ENCODE data around the gene MEIOB.

Gene MEIOB

DNA sequence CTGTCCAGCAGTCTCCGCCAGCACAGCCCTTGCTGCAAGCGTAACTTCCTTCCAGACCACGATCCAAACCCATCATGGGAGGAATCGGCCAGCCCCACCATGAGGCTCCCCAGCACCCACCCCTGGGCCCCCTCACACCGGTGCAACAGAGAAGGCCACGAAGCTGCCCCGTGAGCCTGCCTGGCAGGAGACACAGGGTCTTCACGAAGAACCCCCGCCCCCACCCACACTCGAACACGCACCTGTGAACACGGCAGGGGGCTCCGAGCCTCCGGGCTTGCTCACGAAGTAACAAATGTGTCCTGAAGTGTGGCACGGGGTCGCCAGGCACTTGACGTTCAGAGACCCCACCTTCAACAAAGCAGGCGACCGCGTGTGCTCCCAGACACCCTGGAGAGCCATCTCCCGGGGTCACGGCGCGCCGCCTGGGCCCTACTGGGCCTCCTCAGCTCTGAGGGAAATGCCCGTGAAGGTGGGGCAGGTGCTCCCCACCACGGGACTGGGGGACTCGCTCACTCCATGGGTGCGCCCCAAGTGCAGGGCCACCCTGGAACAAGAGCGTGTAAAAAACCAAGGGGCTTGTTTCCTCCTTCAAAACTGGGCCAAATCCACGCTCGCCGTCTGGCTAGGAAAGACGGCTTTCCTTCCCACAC is 53.0 kb downstream of the MEIOB start:
- H3K27me3 ChIP-seq (ENCODE audit: control insufficient read depth in 1 of 2, insufficient read depth in 2 of 2, low read length in 2 of 2), result no peaks in the 10 kb centered on the region
- H3K9me3 ChIP-seq (ENCODE audit: control insufficient read depth in 2 of 2, low read length in 2 of 2), result no peaks in the 10 kb centered on the region
- H3K27ac ChIP-seq (ENCODE audit: low read length), result no peak overlapping the region
- peaks cover 17 to 35% of the 10 kb centered on the region in 2 donors for H3K36me3 ChIP-seq (ENCODE audit: control insufficient read depth in 2 of 2, insufficient read depth in 2 of 2, low read length in 2 of 2)
- no peak overlapping the region for H3K9ac ChIP-seq (ENCODE audit: low read length in 2 of 2)
- peaks cover 2% of the 10 kb centered on the region for H3K4me1 ChIP-seq (ENCODE audit: control insufficient read depth, insufficient read depth, low read length)
- no peak overlapping the region for H3K4me3 ChIP-seq (ENCODE audit: low read length in 2 of 2)

DNA sequence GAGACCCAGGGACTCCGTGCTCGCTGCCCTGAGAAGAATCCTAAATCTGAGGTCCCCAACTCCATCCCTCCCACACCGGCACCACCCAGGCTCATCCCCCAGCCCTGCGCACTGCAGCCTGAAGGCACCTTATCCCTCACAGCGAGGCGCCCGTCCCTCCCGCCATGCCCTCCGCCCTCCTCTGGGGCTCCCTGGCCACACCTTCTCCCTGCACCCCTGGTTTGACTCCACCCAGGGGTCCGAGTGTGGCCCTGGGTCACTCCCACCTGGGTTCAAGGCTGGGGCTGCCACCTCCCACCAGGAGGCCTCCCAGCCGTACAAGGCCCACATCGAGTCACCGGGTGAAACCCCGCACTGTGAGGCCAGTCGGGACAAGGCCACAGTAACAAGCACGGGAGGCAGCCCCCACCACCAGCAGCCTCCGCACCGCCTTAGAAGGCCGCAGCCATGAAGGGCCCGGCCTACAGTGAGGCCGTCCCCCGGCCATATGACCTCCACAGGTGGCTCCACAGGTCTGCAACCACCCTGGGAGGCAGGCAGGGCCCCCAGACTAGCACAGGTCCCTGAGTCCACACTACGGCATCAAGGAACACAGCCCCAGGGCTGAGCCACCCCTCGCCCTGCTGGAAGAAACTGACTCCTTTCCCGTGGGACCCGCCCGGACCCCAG is 53.6 kb downstream of the MEIOB start:
- Histone ChIP-seq H3K9me3 (ENCODE audit: control insufficient read depth in 2 of 2, low read length in 2 of 2) (no peaks in the 10 kb centered on the region), H3K4me3 (ENCODE audit: low read length in 2 of 2) (no peak overlapping the region), H3K9ac (ENCODE audit: low read length in 2 of 2) (no peak overlapping the region), H3K36me3 (ENCODE audit: control insufficient read depth in 2 of 2, insufficient read depth in 2 of 2, low read length in 2 of 2) (peaks cover 20 to 35% of the 10 kb centered on the region in 2 donors), H3K27ac (ENCODE audit: low read length) (no peak overlapping the region), H3K27me3 (ENCODE audit: control insufficient read depth in 1 of 2, insufficient read depth in 2 of 2, low read length in 2 of 2) (no peaks in the 10 kb centered on the region), H3K4me1 (ENCODE audit: control insufficient read depth, insufficient read depth, low read length) (no peaks in the 10 kb centered on the region)

DNA sequence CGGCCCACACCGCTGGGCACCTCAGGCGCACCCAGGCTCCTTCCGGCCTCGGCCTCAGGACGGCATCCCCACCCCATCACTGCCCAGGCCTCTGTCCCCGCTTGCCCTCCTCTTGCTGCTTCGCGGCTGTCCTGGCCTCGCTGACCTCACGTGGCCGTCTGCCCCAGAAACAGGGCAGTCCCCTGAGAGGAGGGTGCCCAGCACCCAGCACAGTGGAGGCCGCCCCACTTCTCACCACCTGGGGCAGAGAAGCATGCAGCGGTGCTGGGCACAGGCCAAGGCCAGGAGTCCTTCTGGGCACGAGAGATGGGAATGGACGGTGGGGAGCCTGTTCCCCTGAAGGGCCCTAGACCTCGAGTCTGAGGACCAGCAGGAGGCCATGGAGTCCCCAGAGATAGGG is 54.2 kb downstream of the MEIOB start:
- no peak overlapping the region for H3K27ac ChIP-seq (ENCODE audit: low read length)
- H3K27me3 ChIP-seq (ENCODE audit: control insufficient read depth in 1 of 2, insufficient read depth in 2 of 2, low read length in 2 of 2), result no peaks in the 10 kb centered on the region
- H3K9ac ChIP-seq (ENCODE audit: low read length in 2 of 2), result no peak overlapping the region
- no peaks in the 10 kb centered on the region for H3K9me3 ChIP-seq (ENCODE audit: control insufficient read depth in 2 of 2, low read length in 2 of 2)
- H3K4me3 ChIP-seq (ENCODE audit: low read length in 2 of 2), result no peak overlapping the region
- H3K36me3 ChIP-seq (ENCODE audit: control insufficient read depth in 2 of 2, insufficient read depth in 2 of 2, low read length in 2 of 2), result peaks cover 20 to 32% of the 10 kb centered on the region in 2 donors
- no peaks in the 10 kb centered on the region for H3K4me1 ChIP-seq (ENCODE audit: control insufficient read depth, insufficient read depth, low read length)

DNA sequence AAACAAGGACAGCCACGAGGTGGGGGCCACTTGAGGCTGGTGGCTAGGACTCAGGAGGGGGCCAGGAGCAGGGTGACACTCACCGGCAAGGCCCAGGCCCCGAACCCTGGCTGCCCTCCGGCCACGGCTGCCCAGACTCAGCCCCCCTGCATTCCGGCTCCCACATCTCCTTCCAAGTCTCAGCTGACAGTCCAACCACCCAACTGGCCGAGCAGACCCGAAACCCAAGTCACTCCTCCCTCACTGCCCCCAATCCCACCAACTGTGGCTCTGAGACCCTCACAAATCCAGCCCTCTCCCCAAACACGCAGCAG is 54.7 kb downstream of the MEIOB start:
- Histone ChIP-seq H3K4me1 (ENCODE audit: control insufficient read depth, insufficient read depth, low read length) (no peaks in the 10 kb centered on the region), H3K9me3 (ENCODE audit: control insufficient read depth in 2 of 2, low read length in 2 of 2) (no peaks in the 10 kb centered on the region), H3K9ac (ENCODE audit: low read length in 2 of 2) (no peak overlapping the region), H3K36me3 (ENCODE audit: control insufficient read depth in 2 of 2, insufficient read depth in 2 of 2, low read length in 2 of 2) (peaks cover 17 to 27% of the 10 kb centered on the region in 2 donors), H3K4me3 (ENCODE audit: low read length in 2 of 2) (no peak overlapping the region), H3K27me3 (ENCODE audit: control insufficient read depth in 1 of 2, insufficient read depth in 2 of 2, low read length in 2 of 2) (no peaks in the 10 kb centered on the region), H3K27ac (ENCODE audit: low read length) (no peak overlapping the region)

DNA sequence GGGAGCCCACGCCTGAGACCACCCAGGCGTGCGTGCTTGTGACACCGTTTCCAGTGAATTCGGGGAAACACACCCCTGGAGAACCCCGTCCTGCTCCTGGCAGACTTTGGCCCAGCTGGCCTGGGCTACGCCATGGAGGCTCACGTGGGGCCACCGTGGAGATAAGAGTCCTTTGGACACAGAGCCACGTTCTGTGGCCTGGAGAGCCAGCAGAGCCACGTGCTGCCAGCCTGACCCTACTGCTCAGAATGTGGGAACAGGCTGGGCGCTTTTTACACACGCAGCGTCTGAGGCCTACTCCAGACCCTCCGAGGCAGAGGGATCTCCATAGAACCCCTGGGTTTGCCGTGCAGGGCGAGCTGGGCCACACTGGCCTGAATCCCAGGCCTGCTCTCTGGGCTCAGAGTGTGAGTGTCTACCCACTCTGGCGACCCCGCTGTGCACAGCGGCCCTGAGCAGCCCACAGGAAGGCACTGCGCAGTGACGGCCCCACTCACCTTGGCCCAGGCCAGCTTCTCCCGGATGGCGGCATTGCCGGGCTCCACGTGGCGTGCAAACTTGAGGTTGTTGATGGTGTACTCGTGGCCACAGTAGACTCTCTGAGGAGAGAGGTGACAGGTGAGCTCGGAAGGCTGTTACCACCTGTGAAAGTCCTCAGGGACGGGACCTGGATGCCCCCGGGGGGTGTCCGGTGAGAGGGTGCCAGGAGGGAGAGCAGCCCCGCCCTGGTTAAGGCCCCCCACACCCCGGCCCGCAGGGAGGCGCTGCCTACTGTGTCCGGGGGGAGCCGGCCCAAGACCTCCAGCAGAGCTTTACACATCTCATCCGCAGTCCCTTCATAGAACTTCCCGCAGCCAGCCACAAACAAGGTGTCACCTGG is 55.3 kb downstream of the MEIOB start:
- Histone ChIP-seq H3K4me1 (ENCODE audit: control insufficient read depth, insufficient read depth, low read length) (no peaks in the 10 kb centered on the region), H3K27me3 (ENCODE audit: control insufficient read depth in 1 of 2, insufficient read depth in 2 of 2, low read length in 2 of 2) (no peaks in the 10 kb centered on the region), H3K9me3 (ENCODE audit: control insufficient read depth in 2 of 2, low read length in 2 of 2) (no peaks in the 10 kb centered on the region), H3K27ac (ENCODE audit: low read length) (no peak overlapping the region), H3K36me3 (ENCODE audit: control insufficient read depth in 2 of 2, insufficient read depth in 2 of 2, low read length in 2 of 2) (peaks cover 12 to 24% of the 10 kb centered on the region in 2 donors), H3K4me3 (ENCODE audit: low read length in 2 of 2) (no peak overlapping the region), H3K9ac (ENCODE audit: low read length in 2 of 2) (no peak overlapping the region)

DNA sequence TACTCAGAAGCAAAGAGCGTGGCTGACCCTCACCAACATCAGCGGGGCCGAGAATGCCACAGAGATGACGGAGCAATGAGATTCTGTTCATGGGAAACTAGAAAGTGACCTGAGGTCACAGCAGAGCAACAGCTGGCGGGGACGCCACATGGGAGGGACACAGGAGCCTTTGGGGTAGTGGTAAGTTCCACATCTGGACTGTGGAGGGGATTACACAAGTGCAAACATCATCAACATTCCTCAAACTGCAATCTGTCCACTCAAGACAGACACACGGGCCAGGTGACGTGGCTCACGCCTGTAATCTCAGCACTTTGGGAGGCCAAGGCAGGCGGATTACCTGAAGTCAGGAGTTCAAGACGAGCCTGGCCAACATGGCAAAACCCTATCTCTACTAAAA is 56.5 kb downstream of the MEIOB start:
- no peak overlapping the region for H3K4me3 ChIP-seq (ENCODE audit: low read length in 2 of 2)
- H3K9me3 ChIP-seq (ENCODE audit: control insufficient read depth in 2 of 2, low read length in 2 of 2), result no peaks in the 10 kb centered on the region
- H3K27me3 ChIP-seq (ENCODE audit: control insufficient read depth in 1 of 2, insufficient read depth in 2 of 2, low read length in 2 of 2), result no peaks in the 10 kb centered on the region
- no peak overlapping the region for H3K9ac ChIP-seq (ENCODE audit: low read length in 2 of 2)
- no peaks in the 10 kb centered on the region for H3K4me1 ChIP-seq (ENCODE audit: control insufficient read depth, insufficient read depth, low read length)
- no peak overlapping the region for H3K27ac ChIP-seq (ENCODE audit: low read length)
- H3K36me3 ChIP-seq (ENCODE audit: control insufficient read depth in 2 of 2, insufficient read depth in 2 of 2, low read length in 2 of 2), result peaks cover 12 to 19% of the 10 kb centered on the region in 2 donors

DNA sequence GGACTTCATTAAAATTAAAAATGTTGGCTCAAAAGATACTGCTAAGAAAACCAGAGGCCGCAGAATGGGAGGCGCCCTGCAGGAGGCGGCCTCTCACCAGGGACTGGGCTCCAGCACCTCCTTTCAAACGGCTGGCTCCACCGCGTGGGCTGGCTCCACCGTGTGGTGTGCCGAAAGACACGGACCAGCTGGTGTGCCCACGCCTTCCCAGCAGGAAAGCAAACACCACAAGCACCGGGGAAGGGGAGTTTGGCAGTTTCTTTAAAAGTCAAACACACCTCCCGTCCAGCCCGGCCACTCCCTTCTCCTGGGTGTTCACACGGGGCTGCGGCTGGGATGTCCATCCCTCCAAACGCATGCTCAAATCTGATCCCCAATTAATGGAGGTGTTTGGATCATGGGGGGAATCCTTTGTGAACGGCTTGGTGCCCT is 59.2 kb downstream of the MEIOB start:
- peaks cover 25 to 30% of the 10 kb centered on the region in 2 donors for H3K36me3 ChIP-seq (ENCODE audit: control insufficient read depth in 2 of 2, insufficient read depth in 2 of 2, low read length in 2 of 2)
- H3K4me3 ChIP-seq (ENCODE audit: low read length in 2 of 2), result no peak overlapping the region
- no peak overlapping the region for H3K27ac ChIP-seq (ENCODE audit: low read length)
- H3K27me3 ChIP-seq (ENCODE audit: control insufficient read depth in 1 of 2, insufficient read depth in 2 of 2, low read length in 2 of 2), result no peaks in the 10 kb centered on the region
- H3K9ac ChIP-seq (ENCODE audit: low read length in 2 of 2), result no peak overlapping the region
- no peaks in the 10 kb centered on the region for H3K4me1 ChIP-seq (ENCODE audit: control insufficient read depth, insufficient read depth, low read length)
- no peaks in the 10 kb centered on the region for H3K9me3 ChIP-seq (ENCODE audit: control insufficient read depth in 2 of 2, low read length in 2 of 2)

DNA sequence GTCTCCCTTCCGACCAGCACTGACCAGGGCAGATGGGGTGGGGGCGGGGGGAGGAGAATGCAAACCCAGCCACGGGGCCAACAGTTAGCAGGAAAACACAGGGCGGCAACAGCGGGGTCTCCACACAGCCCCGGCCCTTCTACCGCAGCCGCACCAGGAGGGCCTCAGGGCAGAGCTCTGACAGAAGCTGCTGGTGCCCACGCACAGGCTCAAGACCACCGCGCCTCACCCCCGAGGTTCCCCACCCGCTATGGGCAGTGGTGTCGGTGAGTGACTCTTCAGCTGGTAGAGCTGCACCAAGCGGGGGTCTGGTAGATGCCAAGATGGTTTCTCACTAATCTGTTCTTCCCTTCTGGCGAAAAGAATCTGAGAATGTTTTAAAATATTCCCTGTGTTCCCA is 61.4 kb downstream of the MEIOB start:
- Histone ChIP-seq H3K4me1 (ENCODE audit: control insufficient read depth, insufficient read depth, low read length) (no peaks in the 10 kb centered on the region), H3K9ac (ENCODE audit: low read length in 2 of 2) (no peak overlapping the region), H3K27ac (ENCODE audit: low read length) (no peak overlapping the region), H3K36me3 (ENCODE audit: control insufficient read depth in 2 of 2, insufficient read depth in 2 of 2, low read length in 2 of 2) (peaks cover 22 to 24% of the 10 kb centered on the region in 2 donors), H3K27me3 (ENCODE audit: control insufficient read depth in 1 of 2, insufficient read depth in 2 of 2, low read length in 2 of 2) (no peaks in the 10 kb centered on the region), H3K4me3 (ENCODE audit: low read length in 2 of 2) (no peak overlapping the region), H3K9me3 (ENCODE audit: control insufficient read depth in 2 of 2, low read length in 2 of 2) (no peaks in the 10 kb centered on the region)

DNA sequence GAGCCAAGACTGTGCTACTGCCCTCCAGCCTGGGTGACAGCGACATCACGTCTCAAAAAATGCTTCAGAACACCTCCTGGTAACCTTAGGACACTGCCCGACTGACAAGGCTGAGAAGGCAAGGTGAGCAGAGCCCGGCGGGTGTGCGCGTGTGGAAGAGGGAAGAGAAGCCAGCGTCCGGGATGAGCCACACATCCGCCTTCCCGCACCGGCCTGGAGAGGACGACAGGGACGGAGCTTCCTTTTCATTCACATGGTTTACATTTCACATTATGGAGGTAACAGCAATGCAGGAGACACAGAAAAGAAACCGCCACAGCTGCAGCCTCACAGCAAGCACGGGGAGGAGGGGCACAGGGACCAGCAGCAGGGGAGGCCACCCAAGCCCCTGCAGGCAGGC is 61.9 kb downstream of the MEIOB start:
- Histone ChIP-seq H3K36me3 (ENCODE audit: control insufficient read depth in 2 of 2, insufficient read depth in 2 of 2, low read length in 2 of 2) (peaks cover 21 to 22% of the 10 kb centered on the region in 2 donors), H3K9me3 (ENCODE audit: control insufficient read depth in 2 of 2, low read length in 2 of 2) (no peaks in the 10 kb centered on the region), H3K9ac (ENCODE audit: low read length in 2 of 2) (no peak overlapping the region), H3K4me3 (ENCODE audit: low read length in 2 of 2) (no peak overlapping the region), H3K27ac (ENCODE audit: low read length) (no peak overlapping the region), H3K27me3 (ENCODE audit: control insufficient read depth in 1 of 2, insufficient read depth in 2 of 2, low read length in 2 of 2) (no peaks in the 10 kb centered on the region), H3K4me1 (ENCODE audit: control insufficient read depth, insufficient read depth, low read length) (no peaks in the 10 kb centered on the region)

DNA sequence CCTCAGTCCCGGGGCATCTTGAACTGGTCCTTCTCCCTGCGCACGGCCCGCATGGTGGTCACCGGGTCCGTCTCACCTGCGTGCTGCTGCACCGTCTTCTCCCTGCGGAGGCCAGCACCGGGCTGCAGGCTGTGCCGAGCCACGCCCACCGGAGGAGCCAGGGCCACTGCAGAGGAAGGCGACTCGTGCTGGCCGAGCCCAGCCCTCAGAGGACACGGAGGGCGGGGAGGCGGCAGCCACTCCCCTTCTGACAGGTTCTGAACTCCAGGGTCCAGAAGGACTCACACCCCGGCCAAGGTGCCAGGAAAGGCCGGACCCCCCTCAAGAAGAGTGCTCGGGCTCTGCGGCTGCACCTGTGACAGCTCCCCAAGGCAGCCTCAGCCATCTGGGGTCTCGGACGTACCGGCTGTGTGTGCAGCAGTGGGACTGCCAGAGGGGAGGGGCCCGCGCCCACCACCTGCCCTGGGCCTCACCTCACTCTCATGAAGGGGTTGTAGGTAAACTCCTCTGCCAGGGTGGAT is 62.6 kb downstream of the MEIOB start:
- Histone ChIP-seq H3K27ac (ENCODE audit: low read length) (no peak overlapping the region), H3K36me3 (ENCODE audit: control insufficient read depth in 2 of 2, insufficient read depth in 2 of 2, low read length in 2 of 2) (peaks cover 20 to 23% of the 10 kb centered on the region in 2 donors)

More for the DNA sequence above, 62.6 kb downstream of the MEIOB start:
- no peak overlapping the region for H3K4me3 ChIP-seq (ENCODE audit: low read length in 2 of 2)
- no peak overlapping the region for H3K9ac ChIP-seq (ENCODE audit: low read length in 2 of 2)
- no peaks in the 10 kb centered on the region for H3K27me3 ChIP-seq (ENCODE audit: control insufficient read depth in 1 of 2, insufficient read depth in 2 of 2, low read length in 2 of 2)
- no peaks in the 10 kb centered on the region for H3K9me3 ChIP-seq (ENCODE audit: control insufficient read depth in 2 of 2, low read length in 2 of 2)
- no peaks in the 10 kb centered on the region for H3K4me1 ChIP-seq (ENCODE audit: control insufficient read depth, insufficient read depth, low read length)
